Measurements from ENCODE around the gene LRRC75A. TPM values are rescaled to one million over a fixed set of nuclear protein-coding genes. Genes with fewer than 3 reads are reported as not detected.

LRRC75A gene
- total RNA-seq, 1 donor from 2014 or later: 2.3 TPM

DNA sequence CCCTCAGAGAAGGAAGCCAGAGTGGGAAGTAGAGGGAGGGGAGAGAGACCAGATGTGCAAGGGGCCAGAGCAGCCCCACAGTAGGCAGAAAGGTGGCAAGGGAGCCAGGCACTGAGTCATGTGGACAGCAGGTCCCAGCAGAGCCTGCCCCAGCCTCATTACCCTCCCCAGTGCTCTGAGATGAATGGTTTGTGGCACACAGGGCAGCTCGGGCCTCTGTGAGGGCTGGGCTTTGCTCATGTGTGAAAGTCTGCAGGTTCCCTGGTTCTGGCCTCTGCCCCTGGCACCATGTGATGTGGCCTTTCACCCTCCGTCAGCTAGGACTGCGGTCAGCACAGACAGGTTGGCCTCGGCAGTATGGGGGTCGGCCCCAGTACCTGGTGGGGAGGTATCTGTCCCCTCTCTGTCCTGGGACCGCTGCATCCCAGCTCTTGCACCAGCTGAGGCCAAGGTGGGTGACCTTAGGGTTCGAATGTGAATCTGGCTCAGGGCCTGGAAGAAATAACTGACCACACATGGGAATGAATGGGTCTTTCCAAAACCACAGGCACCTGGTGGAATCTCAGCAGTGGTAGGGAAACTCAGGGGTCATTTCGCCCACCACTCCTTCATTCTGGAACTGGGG, 8.9 kb downstream of the LRRC75A start:
- TF ChIP-seq CTCF (IDR thresholded peaks at IDR 0.05): no peak
- Mint-ChIP-seq H3K4me1 (ENCODE audit: low read depth) (peaks cover 38% of the 10 kb centered on the region), H3K27ac (ENCODE audit: unreplicated experiment) (no peak overlapping the region), H3K27me3 (ENCODE audit: low read depth) (no peaks in the 10 kb centered on the region), H3K36me3 (ENCODE audit: low read depth) (no peaks in the 10 kb centered on the region), H3K4me3 (ENCODE audit: unreplicated experiment) (no peak overlapping the region), H3K9me3 (ENCODE audit: low read depth) (no peaks in the 10 kb centered on the region)
- DNase-seq (ENCODE audit: low spot score): no peak

- no peaks in the 10 kb centered on the region for H3K27me3 Mint-ChIP-seq (ENCODE audit: low read depth)
- no peaks in the 10 kb centered on the region for H3K9me3 Mint-ChIP-seq (ENCODE audit: low read depth)
- TF ChIP-seq CTCF (IDR thresholded peaks at IDR 0.05): no peak
- H3K4me1 Mint-ChIP-seq (ENCODE audit: low read depth): peaks cover 42% of the 10 kb centered on the region
- no peak overlapping the region for H3K4me3 Mint-ChIP-seq (ENCODE audit: unreplicated experiment)
- H3K36me3 Mint-ChIP-seq (ENCODE audit: low read depth): no peaks in the 10 kb centered on the region
- DNase-seq (ENCODE audit: low spot score): no peak
- no peak overlapping the region for H3K27ac Mint-ChIP-seq (ENCODE audit: unreplicated experiment)
Observed at GRCh38 chr17:16482253-16482652, 9.7 kb downstream of the LRRC75A start.

- no peak overlapping the region for H3K27ac Mint-ChIP-seq (ENCODE audit: unreplicated experiment)
- no peaks in the 10 kb centered on the region for H3K36me3 Mint-ChIP-seq (ENCODE audit: low read depth)
- peaks cover 34% of the 10 kb centered on the region for H3K4me1 Mint-ChIP-seq (ENCODE audit: low read depth)
- no peaks in the 10 kb centered on the region for H3K27me3 Mint-ChIP-seq (ENCODE audit: low read depth)
- H3K4me3 Mint-ChIP-seq (ENCODE audit: unreplicated experiment): no peak overlapping the region
- H3K9me3 Mint-ChIP-seq (ENCODE audit: low read depth): no peaks in the 10 kb centered on the region
- DNase-seq (ENCODE audit: low spot score): no peak
- TF ChIP-seq CTCF (IDR thresholded peaks at IDR 0.05): no peak
Observed at GRCh38 chr17:16480995-16481394, 11.0 kb downstream of the LRRC75A start.

DNA sequence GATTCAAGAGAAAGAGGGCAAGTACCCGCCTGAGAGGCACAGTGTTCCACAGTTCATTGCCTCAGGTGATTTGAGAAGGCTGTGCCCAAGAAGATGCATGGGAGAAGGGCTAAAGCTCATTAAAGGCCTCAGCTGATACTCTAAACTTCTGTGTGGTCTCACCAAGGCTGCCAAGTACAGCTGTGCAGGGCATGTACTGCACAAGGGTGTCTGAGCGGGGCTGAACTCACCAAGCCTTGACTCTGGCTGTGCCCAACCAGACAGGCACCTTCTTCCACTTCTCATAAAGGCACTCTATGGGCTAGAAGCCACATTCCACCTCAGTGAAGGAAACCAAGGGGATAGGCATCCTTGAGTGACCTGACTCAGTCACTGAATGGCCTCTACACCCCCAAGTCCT, 12.7 kb downstream of the LRRC75A start:
- TF ChIP-seq CTCF (IDR thresholded peaks at IDR 0.05): no peak
- Mint-ChIP-seq H3K27ac (ENCODE audit: unreplicated experiment) (no peak overlapping the region), H3K27me3 (ENCODE audit: low read depth) (no peaks in the 10 kb centered on the region), H3K36me3 (ENCODE audit: low read depth) (no peaks in the 10 kb centered on the region), H3K9me3 (ENCODE audit: low read depth) (no peaks in the 10 kb centered on the region), H3K4me3 (ENCODE audit: unreplicated experiment) (no peak overlapping the region), H3K4me1 (ENCODE audit: low read depth) (peaks cover 20% of the 10 kb centered on the region)
- no peak for DNase-seq (ENCODE audit: low spot score)

DNA sequence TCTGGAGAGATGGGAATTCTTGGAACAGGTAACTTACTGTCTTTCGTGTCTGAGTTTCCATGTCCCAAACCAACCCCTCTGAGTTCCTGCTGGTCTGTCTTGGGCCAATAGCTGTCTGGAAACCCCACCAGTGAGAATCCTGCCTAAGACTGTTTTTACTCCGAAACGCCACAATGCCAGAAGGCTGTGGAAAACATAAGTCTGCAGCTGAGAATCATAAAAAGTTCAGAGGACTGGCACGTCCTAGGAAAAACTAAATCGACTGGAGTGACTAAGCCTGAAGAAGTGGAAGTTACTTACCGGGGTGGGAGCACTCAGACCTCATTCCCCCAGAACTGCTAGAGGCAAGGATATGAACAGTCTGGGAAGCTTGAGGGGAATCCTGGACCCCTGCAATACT, 13.3 kb downstream of the LRRC75A start:
- no peak for TF ChIP-seq CTCF (IDR thresholded peaks at IDR 0.05)
- DNase-seq (ENCODE audit: low spot score): no peak
- Mint-ChIP-seq H3K36me3 (ENCODE audit: low read depth) (no peaks in the 10 kb centered on the region), H3K9me3 (ENCODE audit: low read depth) (no peaks in the 10 kb centered on the region), H3K4me3 (ENCODE audit: unreplicated experiment) (no peak overlapping the region), H3K27me3 (ENCODE audit: low read depth) (no peaks in the 10 kb centered on the region), H3K4me1 (ENCODE audit: low read depth) (peaks cover 20% of the 10 kb centered on the region), H3K27ac (ENCODE audit: unreplicated experiment) (no peak overlapping the region)

All from chondrocyte (in vitro differentiated cells).